T-cell (primary cell): Measurements from ENCODE around the gene CNGA2. TPM values are rescaled to one million over a fixed set of nuclear protein-coding genes. Genes with fewer than 3 reads are reported as not detected.

Source experiments
- ATAC-seq, 4 experiments: fragments of 200-7000 bp in 3 of 4; fragments of 150-1000 bp in 1 of 4; cut with Tn5 transposase; replicated peaks in 1 of 4; 1 replicate in 3 of 4; 2 replicates in 1 of 4; pipeline ENCODE4 v1.10.0; 2021; ENCODE audit warnings: moderate library complexity in 3 of 4, mild to moderate bottlenecking in 2 of 4, moderate number of reproducible peaks in 1 of 4
- CTCF ChIA-PET, 2 donors: fragments of 300-600 bp; sonication (Branson Sonifier 250); formaldehyde crosslinking; loops; one replicate each; lab custom pipeline; 2022; ENCODE audit warnings: antibody characterized with exemption in 2 of 2; lab: Charles Lee
- POLR2A ChIA-PET, 2 donors: fragments of 300-600 bp; sonication (Branson Sonifier 250); formaldehyde crosslinking; loops; one replicate each; lab custom pipeline; 2022; ENCODE audit warnings: antibody characterized with exemption in 2 of 2; lab: Charles Lee
- DNase-seq, 35 experiments: peaks; one replicate each; pipeline versions ENCODE4 v3.0.0 to v3.0.0-alpha.2; 2013 to 2023
- H3K27ac ChIP-seq: one replicate; pipeline ENCODE4 v1.5.1; 2013; ENCODE audit warnings: low read length
- H3K27me3 ChIP-seq, 2 experiments: replicated peaks in 1 of 2; 1 replicate in 1 of 2; 2 replicates in 1 of 2; pipeline versions ENCODE4 v1.6.1 to v1.7.0; 2013; ENCODE audit warnings: low read length in 1 of 2, mixed read lengths in 1 of 2; ENCODE audit not compliant: control insufficient read depth in 2 of 2, insufficient read depth in 2 of 2; ENCODE audit errors: extremely low read depth in 1 of 2
- H3K36me3 ChIP-seq, 2 donors: 1 replicate in 1 of 2; 2 replicates in 1 of 2; pipeline versions ENCODE4 v1.6.1 to v1.7.0; 2013; ENCODE audit warnings: low read length in 1 of 2; ENCODE audit not compliant: control insufficient read depth in 2 of 2, insufficient read depth in 1 of 2; ENCODE audit errors: extremely low read depth in 1 of 2
- H3K4me1 ChIP-seq, 2 experiments: 1 replicate in 1 of 2; 2 replicates in 1 of 2; pipeline versions ENCODE4 v1.6.1 to v1.7.0; 2013; ENCODE audit warnings: low read length in 2 of 2, mixed read lengths in 1 of 2; ENCODE audit not compliant: insufficient read depth in 2 of 2, control insufficient read depth in 1 of 2; ENCODE audit errors: extremely low read depth in 1 of 2
- H3K4me3 ChIP-seq, 2 donors: 1 replicate in 1 of 2; 2 replicates in 1 of 2; pipeline versions ENCODE4 v1.5.1 to v1.7.0; 2013; ENCODE audit warnings: mild to moderate bottlenecking in 2 of 2, low read length in 1 of 2, moderate library complexity in 1 of 2; ENCODE audit not compliant: control insufficient read depth in 1 of 2; ENCODE audit errors: extremely low read depth in 1 of 2
- H3K9me3 ChIP-seq: 2 replicates; pipeline ENCODE4 v1.7.0; 2013
- H3K27ac Mint-ChIP-seq, 2 donors: one replicate each; pipeline ENCODE4 v1.8.0; 2020 to 2021; ENCODE audit warnings: mild to moderate bottlenecking in 2 of 2, mixed read lengths in 2 of 2
- H3K27me3 Mint-ChIP-seq, 2 donors: one replicate each; pipeline ENCODE4 v1.8.0; 2021 to 2022; ENCODE audit warnings: mixed read lengths in 2 of 2
- H3K36me3 Mint-ChIP-seq: one replicate; pipeline ENCODE4 v1.8.0; 2021; ENCODE audit warnings: mixed read lengths
- H3K4me1 Mint-ChIP-seq, 3 donors: one replicate each; pipeline ENCODE4 v1.8.0; 2020 to 2022; ENCODE audit warnings: mixed read lengths in 3 of 3, mild to moderate bottlenecking in 1 of 3
- H3K4me3 Mint-ChIP-seq, 3 donors: one replicate each; pipeline ENCODE4 v1.8.0; 2020 to 2022; ENCODE audit warnings: mild to moderate bottlenecking in 3 of 3, mixed read lengths in 3 of 3, moderate library complexity in 3 of 3
- H3K9me3 Mint-ChIP-seq, 3 donors: one replicate each; pipeline ENCODE4 v1.8.0; 2020 to 2022; ENCODE audit warnings: mixed read lengths in 3 of 3
- WGBS: methylation state at CpG from one replicate; pipeline ENCODE4 v1.1.5; 2013; ENCODE audit warnings: missing lambda C conversion rate; ENCODE audit not compliant: insufficient coverage; 5-methylcytosine and 5-hydroxymethylcytosine counted together
- total RNA-seq, 35 experiments: library from RNA in 6 of 35; stranded (reverse) in 6 of 35; fragments of 120-200 nt in 1 of 35; gene quantifications; one replicate each; pipeline versions ENCODE4 v1.2.1 to v1.2.4 and lab custom pipeline; 2013 to 2026

CNGA2 gene
- total RNA-seq, 5 donors from 2014 or later (not counting 1 experiment from before 2014, with no cell fraction given): not detected

DNA sequence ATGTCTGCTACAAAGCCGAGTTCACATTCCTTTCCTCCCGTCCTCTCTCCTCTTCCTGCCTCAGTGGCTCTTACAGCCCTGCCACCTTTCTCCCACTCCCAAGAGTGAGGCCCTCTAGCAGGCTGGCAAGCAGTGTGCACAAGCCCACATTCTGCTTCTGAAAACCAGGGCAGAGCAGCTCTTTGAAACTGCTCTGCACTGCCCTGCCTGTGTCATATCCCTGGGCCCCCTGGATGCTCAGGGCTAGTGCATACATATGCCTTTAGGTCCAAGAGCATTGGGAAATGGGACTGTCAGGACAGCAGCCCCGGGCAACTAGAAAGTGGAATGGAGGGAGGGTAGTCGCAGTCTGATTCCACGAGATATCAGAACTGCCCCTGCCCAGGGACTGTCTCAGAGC is 42.4 kb downstream of the CNGA2 start:
- Mint-ChIP-seq H3K27me3 (peaks cover 0 to 20% of the 10 kb centered on the region in 2 donors), H3K9me3 (no peaks in the 10 kb centered on the region), H3K27ac (no peak overlapping the region), H3K4me3 (no peak overlapping the region), H3K36me3 (no peaks in the 10 kb centered on the region), H3K4me1 (no peaks in the 10 kb centered on the region)
- no peaks in the 10 kb centered on the region for H3K27me3 ChIP-seq
- H3K9me3 ChIP-seq: no peaks in the 10 kb centered on the region
- H3K27ac ChIP-seq: no peak overlapping the region
- DNase-seq (no peak), ATAC-seq (no peak)
- H3K4me1 ChIP-seq: no peaks in the 10 kb centered on the region
- H3K36me3 ChIP-seq: no peaks in the 10 kb centered on the region
- 20% methylated on average over 1 of the region's 5 CpGs for WGBS
- ChIA-PET POLR2A (no interaction called here), CTCF (no interaction called here)
- H3K4me3 ChIP-seq: no peak overlapping the region

DNA sequence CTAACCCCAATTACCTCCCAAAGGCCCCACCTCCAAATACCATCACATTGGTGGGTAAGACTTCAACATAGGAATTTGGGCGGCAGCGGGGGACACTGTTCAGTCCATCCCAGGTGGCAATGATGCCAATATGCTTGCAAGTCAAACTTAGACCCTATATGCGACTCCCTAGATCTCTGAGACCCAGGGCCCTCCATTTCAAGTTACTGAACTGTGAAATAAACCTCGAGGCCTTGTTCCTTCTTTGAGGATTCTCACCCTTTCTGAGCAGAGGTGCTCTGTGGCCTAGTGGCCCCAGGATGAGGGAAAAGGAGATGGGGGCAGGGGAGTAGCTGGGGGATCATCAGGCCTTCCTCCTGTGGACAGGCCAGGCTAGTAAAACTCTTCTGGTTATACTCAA is 44.7 kb downstream of the CNGA2 start:
- H3K4me3 Mint-ChIP-seq: no peak overlapping the region
- ATAC-seq (no peak), DNase-seq (no peak)
- no peaks in the 10 kb centered on the region for H3K9me3 Mint-ChIP-seq
- H3K4me1 Mint-ChIP-seq: no peaks in the 10 kb centered on the region
- no peaks in the 10 kb centered on the region for H3K4me1 ChIP-seq
- H3K27me3 ChIP-seq: no peaks in the 10 kb centered on the region
- H3K27me3 Mint-ChIP-seq: peaks cover 0 to 27% of the 10 kb centered on the region in 2 donors
- H3K36me3 ChIP-seq: no peaks in the 10 kb centered on the region
- WGBS: no CpG with 5 or more reads among the region's 4 CpGs
- no peaks in the 10 kb centered on the region for H3K36me3 Mint-ChIP-seq
- ChIA-PET POLR2A (no interaction called here), CTCF (no interaction called here)
- H3K9me3 ChIP-seq: no peaks in the 10 kb centered on the region
- no peak overlapping the region for H3K4me3 ChIP-seq
- no peak overlapping the region for H3K27ac Mint-ChIP-seq
- H3K27ac ChIP-seq: no peak overlapping the region

GRCh38 chrX:151780621-151781020 is 46.1 kb downstream of the CNGA2 start:
- ATAC-seq (no peak), DNase-seq (no peak)
- ChIA-PET POLR2A (no interaction called here), CTCF (no interaction called here)
- WGBS: 80% methylated on average over 2 of the region's 4 CpGs
- Mint-ChIP-seq H3K9me3 (no peaks in the 10 kb centered on the region), H3K36me3 (no peaks in the 10 kb centered on the region), H3K27ac (no peak overlapping the region), H3K27me3 (peaks cover 0 to 25% of the 10 kb centered on the region in 2 donors), H3K4me3 (no peak overlapping the region), H3K4me1 (no peaks in the 10 kb centered on the region)
- no peak overlapping the region for H3K4me3 ChIP-seq
- no peaks in the 10 kb centered on the region for H3K9me3 ChIP-seq
- no peaks in the 10 kb centered on the region for H3K27me3 ChIP-seq
- no peak overlapping the region for H3K27ac ChIP-seq
- no peaks in the 10 kb centered on the region for H3K4me1 ChIP-seq
- no peaks in the 10 kb centered on the region for H3K36me3 ChIP-seq

- Histone ChIP-seq H3K4me1 (no peaks in the 10 kb centered on the region), H3K4me3 (no peak overlapping the region), H3K9me3 (no peaks in the 10 kb centered on the region), H3K36me3 (no peaks in the 10 kb centered on the region), H3K27me3 (no peaks in the 10 kb centered on the region), H3K27ac (no peak overlapping the region)
- no peaks in the 10 kb centered on the region for H3K4me1 Mint-ChIP-seq
- H3K27me3 Mint-ChIP-seq: peaks cover 0 to 23% of the 10 kb centered on the region in 2 donors
- CTCF ChIA-PET: no interaction called here
- POLR2A ChIA-PET: no interaction called here
- no peak overlapping the region for H3K4me3 Mint-ChIP-seq
- ATAC-seq (no peak), DNase-seq (no peak)
- H3K27ac Mint-ChIP-seq: no peak overlapping the region
- 100% methylated on average over 2 of the region's 6 CpGs for WGBS
- no peaks in the 10 kb centered on the region for H3K9me3 Mint-ChIP-seq
- no peaks in the 10 kb centered on the region for H3K36me3 Mint-ChIP-seq
These were observed 54.7 kb downstream of the CNGA2 start for GRCh38 chrX:151789179-151789800.

DNA sequence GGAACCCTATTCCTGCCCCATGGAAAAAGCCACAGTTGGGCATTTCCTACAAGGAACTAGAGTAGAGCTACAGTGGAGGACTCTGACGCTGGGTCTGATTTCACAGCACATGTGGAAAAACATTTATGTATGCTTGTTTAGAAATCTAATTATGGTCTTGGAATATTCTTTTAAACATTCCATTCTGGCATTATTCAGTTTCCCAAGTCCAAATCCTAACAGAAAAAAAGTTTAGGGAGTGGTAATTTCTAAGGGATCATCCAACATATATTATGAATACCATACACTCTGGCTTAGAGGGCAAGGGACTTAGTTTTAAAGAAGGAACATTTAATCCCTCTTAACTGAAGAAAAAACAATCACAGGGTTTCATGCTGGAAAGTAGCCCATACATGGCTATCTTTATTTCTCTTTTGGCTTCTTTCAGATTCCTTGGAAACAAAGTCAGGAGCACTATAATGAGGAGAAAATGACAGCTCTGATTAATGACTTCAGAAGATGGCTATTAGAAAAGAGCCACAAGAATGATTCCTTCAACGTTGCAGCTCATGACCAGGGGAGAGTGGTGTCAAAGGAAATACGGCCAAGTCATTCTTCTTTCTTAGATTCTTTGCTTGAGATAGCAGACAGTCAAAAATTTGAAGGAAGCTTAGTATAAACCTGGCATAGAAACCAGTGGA is 56.1 kb downstream of the CNGA2 start:
- Histone ChIP-seq H3K4me3 (no peak overlapping the region), H3K36me3 (no peaks in the 10 kb centered on the region), H3K9me3 (no peaks in the 10 kb centered on the region), H3K4me1 (no peaks in the 10 kb centered on the region), H3K27me3 (no peaks in the 10 kb centered on the region), H3K27ac (no peak overlapping the region)
- ChIA-PET POLR2A (no interaction called here), CTCF (no interaction called here)
- H3K9me3 Mint-ChIP-seq: no peaks in the 10 kb centered on the region
- no peak for DNase-seq
- H3K27me3 Mint-ChIP-seq: peaks cover 0 to 24% of the 10 kb centered on the region in 2 donors
- WGBS: no CpG with 5 or more reads among the region's 3 CpGs
- no peaks in the 10 kb centered on the region for H3K36me3 Mint-ChIP-seq
- ATAC-seq: no peak
- H3K27ac Mint-ChIP-seq: no peak overlapping the region
- H3K4me1 Mint-ChIP-seq: no peaks in the 10 kb centered on the region
- H3K4me3 Mint-ChIP-seq: no peak overlapping the region

- H3K9me3 ChIP-seq: no peaks in the 10 kb centered on the region
- no peak overlapping the region for H3K4me3 Mint-ChIP-seq
- POLR2A ChIA-PET: no interaction called here
- H3K36me3 Mint-ChIP-seq: no peaks in the 10 kb centered on the region
- no peak overlapping the region for H3K4me3 ChIP-seq
- no peak overlapping the region for H3K27ac ChIP-seq
- DNase-seq (no peak), ATAC-seq (no peak)
- no peaks in the 10 kb centered on the region for H3K9me3 Mint-ChIP-seq
- H3K27me3 Mint-ChIP-seq: peaks cover 0 to 29% of the 10 kb centered on the region in 2 donors
- no peaks in the 10 kb centered on the region for H3K4me1 ChIP-seq
- H3K36me3 ChIP-seq: no peaks in the 10 kb centered on the region
- no peak overlapping the region for H3K27ac Mint-ChIP-seq
- CTCF ChIA-PET: interaction anchor here in 1 of 2 donors (0.7 kb wide), 1 partner anchor 272 kb away, joined by 3 read pairs; no protein-coding TSS in a partner anchor
- no peaks in the 10 kb centered on the region for H3K27me3 ChIP-seq
- WGBS: 71% methylated on average over 2 of the region's 3 CpGs
- H3K4me1 Mint-ChIP-seq: no peaks in the 10 kb centered on the region
These were observed 57.4 kb downstream of the CNGA2 start for GRCh38 chrX:151791961-151792360.
